CD4-positive, alpha-beta T cell treated with Interleukin-15 for 4 hours (primary cell): ENCODE data around the gene KRTCAP2.
"Not testable (repeated sequence)": the region's sequence is repeated elsewhere in the genome, so short reads cannot be mapped to it uniquely, and the experiment has no call there.

Experiments used
- DNase-seq: peaks from one replicate; pipeline ENCODE4 v3.0.0-alpha.2; 2020; ENCODE audit warnings: low spot score

Gene KRTCAP2

DNA sequence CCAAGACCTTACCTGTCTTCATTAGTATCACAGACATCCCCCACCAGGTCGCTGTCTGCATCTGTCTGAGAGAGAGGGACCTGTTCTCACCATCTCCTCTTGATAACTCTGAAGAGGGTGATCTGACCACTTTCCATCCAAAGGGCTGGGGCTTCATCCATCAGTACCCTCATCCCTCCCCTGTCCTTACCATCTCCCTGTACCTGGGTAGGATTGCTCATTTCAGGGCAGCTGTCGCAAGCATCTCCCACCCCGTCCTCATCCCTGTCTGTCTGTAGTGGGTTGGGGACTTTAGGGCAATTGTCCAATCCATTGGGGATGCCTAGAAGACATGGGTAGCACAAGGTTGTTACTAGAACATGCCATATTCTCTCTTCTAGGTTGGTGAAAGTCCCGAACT is 26.7 kb upstream of the KRTCAP2 start:
- no peak for DNase-seq

DNA sequence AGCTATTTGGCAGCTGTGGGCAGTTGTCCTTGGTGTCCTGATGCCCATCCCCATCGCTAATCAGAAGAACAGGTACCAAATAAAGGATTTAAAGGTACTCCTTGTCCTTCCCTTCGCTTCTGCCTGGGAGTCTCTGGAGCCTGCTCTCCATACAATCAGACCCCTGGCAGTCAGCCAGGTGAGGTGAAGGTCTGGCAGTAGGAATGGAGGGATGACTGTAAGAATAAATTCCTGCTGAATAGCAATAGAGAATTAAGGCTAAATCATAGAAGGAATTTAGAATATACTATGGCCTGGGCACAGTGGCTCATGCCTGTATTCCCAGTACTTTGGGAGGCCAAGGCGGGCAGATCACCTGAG is 25.4 kb upstream of the KRTCAP2 start:
- no peak for DNase-seq

- DNase-seq = no peak
Measured at GRCh38 chr1:155197901-155198546, 24.9 kb upstream of the KRTCAP2 start.

- no peak for DNase-seq
Measured at GRCh38 chr1:155196893-155197638, 24.0 kb upstream of the KRTCAP2 start.

GRCh38 chr1:155196103-155196892 is 23.2 kb upstream of the KRTCAP2 start:
- DNase-seq = no peak

- DNase-seq = no peak
Measured at GRCh38 chr1:155195201-155196102, 22.3 kb upstream of the KRTCAP2 start.

GRCh38 chr1:155193991-155194240 is 20.8 kb upstream of the KRTCAP2 start:
- DNase-seq = not testable (repeated sequence)

DNA sequence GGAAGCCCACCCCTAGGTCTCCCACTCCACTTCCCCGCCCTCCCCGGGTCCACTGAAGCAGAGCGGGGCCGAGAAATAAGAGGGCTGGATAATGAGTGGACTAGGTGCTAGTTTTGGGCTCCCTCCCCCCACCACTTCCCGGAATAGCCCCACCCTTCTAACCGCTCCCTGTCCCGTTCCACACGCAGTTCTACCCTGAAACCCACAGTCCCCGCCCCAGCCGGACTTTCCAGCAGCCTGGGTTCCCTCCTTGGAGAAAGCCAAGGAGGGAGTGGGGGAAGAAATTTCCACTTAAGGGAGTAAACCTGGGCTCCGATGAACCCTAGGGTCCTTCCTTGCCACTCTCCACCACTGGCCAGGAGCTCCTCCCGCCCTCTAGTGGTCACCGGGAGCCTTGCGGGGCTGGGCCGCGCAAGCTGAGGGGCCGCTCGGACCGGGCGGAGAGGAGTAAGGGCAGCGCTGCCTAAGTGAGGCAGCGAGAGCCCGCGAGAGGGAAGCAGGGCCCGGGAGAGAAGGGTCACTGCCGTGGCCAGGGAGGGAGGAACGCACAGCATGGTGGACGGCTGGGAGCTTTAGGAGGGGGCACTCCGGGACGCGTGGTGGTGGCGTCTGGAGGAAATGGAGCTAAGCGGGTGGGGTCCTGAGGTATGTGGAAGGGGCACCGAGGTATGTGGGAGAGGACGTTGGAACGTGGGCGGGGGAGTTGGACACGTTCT is 20.3 kb upstream of the KRTCAP2 start:
- peak; percentile 74 for DNase-seq

GRCh38 chr1:155192346-155193274 is 19.5 kb upstream of the KRTCAP2 start:
- DNase-seq = peak; percentile 42

DNA sequence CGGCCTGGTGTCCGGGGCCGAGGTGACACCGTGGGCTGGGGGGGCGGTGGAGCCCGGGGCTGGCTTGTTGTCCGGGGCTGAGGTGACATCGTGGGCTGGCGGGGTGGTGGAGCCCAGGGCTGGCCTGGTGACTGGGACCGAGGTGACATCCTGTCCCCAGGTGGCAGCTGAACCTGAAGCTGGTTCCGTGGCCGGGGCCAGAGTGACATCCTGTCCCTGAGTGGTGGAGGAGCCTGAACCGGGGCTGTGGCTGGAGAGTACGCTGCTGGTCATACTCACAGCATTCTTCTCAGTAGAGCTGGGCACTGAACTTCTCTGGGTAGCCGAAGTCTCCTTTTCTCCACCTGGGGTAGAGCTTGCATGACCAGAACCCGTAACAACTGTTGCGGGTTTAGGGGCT is 18.8 kb upstream of the KRTCAP2 start:
- no peak for DNase-seq

- DNase-seq = not testable (repeated sequence)
Measured at GRCh38 chr1:155189926-155190325, 16.8 kb upstream of the KRTCAP2 start.

DNA sequence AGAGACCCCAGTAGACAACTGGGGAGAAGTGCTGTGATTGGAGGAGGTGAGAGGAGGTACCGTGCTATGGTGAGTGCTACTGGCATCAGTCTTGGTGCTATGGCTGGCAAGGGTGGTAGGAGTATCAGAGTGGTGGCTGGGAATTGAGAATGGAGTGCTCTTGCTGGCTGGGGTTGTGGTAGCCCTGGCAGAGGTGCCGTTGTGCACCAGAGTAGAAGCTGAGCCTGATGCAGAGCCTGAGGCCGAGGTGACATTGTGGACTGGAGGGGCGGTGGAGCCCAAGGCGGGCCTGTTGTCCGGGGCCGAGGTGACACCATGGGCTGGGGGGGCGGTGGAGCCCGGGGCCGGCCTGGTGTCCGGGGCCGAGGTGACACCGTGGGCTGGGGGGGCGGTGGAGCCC is 15.2 kb upstream of the KRTCAP2 start:
- DNase-seq = no peak

GRCh38 chr1:155187456-155187891 is 14.4 kb upstream of the KRTCAP2 start:
- no peak for DNase-seq

GRCh38 chr1:155186794-155187455 is 13.8 kb upstream of the KRTCAP2 start:
- DNase-seq = no peak

DNA sequence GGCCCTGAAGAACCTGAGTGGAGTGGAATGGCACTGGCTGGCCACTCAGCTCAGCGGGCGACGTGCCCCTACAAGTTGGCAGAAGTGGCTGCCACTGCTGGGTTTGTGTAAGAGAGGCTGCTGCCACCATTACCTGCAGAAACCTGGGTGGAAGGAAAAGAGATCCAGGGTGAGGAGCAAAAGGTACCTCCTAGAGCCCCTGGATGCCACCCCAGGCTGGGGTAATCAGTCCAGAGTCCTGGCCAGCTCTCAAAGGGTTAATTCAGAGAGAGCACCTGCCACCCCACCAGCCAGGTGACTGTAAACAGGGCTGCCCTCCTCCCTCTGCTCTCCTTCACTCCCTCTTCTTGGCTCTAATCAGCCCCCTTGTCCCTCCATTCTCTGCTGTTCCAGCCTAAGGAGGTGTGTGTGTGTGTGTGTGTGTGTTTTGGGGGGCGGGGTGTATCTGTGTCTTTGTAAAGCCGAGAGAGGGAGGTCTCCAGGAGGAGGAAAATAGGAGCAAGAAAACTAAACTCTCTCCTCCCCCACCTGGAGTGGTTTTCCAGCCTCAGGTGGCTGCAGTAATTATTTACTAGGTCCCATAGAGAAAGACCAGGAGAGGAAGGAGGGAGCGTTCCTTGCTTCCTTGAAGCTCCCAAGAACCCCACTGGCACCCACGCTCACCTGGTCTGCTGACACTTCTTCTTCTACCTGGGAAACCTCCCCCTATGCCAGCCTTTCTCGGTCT is 13.1 kb upstream of the KRTCAP2 start:
- DNase-seq = no peak

GRCh38 chr1:155185783-155186066 is 12.6 kb upstream of the KRTCAP2 start:
- DNase-seq = no peak

- no peak for DNase-seq
Measured at GRCh38 chr1:155184835-155185782, 12.0 kb upstream of the KRTCAP2 start.

GRCh38 chr1:155184351-155184811 is 11.3 kb upstream of the KRTCAP2 start:
- DNase-seq = no peak
